ENCODE results near the gene SLC52A1.

The SLC52A1 gene

DNA sequence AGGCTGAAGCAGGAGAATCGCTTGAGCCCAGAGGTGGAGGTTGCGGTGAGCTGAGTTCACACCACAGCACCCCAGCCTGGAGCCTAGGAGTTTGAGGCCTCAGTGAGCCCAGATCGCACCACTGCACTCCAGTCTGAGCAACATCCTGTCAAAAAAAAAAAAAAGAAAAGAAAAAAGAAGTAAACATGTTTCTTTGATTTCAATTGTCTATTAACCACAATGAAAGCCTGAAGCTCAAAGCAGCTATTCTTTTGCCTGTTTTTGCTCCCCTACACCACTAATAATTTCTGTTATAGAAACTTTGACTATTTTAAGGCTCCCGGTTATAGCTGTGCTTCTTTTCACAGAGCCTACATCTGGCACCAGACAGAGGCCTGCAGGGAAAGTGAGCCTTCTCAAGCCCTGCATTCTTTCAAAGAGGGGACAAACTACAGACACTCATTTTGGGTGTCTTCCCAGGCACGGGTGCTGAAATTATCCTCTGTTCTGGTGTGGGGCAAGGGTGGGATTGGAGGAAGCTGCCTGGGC lies 14.2 kb upstream of the SLC52A1 start:
- H3K36me3 ChIP-seq (ENCODE audit: control insufficient read depth, insufficient read depth, low read length): no peaks in the 10 kb centered on the region
- H3K4me3 ChIP-seq (ENCODE audit: extremely low read depth, insufficient read depth, low read length, poor library complexity, severe bottlenecking): no peak overlapping the region
- H3K4me1 ChIP-seq (ENCODE audit: control insufficient read depth, insufficient read depth, low read length, poor library complexity, severe bottlenecking): no peaks in the 10 kb centered on the region
- 86 to 90% methylated on average over 2 to 3 of the region's 5 CpGs for WGBS, 2 experiments (ENCODE audit: insufficient coverage in 2 of 2)
- H3K9me3 ChIP-seq (ENCODE audit: control insufficient read depth, low read length): no peaks in the 10 kb centered on the region
- H3K27ac ChIP-seq (ENCODE audit: low read depth, low read length, severe bottlenecking): peak overlapping the region; percentile 74

DNA sequence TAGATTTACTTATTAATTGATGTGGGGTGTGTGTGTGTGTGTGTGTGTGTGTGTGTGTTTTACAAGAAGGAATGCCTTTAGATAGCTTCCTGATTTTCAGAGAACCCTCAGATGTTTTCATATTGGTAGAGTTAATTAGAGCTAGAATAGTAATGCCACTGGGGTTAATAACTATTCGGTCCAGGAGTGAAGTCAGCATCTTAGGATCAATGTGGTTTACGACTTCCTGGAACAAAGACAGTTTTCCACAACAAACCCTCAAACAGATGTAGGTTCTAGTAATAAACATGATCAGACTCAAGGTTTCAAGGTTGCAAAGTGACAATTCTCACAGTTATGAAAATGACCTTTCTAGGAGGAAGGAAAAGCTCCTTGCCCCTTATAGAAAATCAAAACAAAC lies 12.2 kb upstream of the SLC52A1 start:
- Histone ChIP-seq H3K4me1 (ENCODE audit: control insufficient read depth, insufficient read depth, low read length, poor library complexity, severe bottlenecking) (no peaks in the 10 kb centered on the region), H3K4me3 (ENCODE audit: extremely low read depth, insufficient read depth, low read length, poor library complexity, severe bottlenecking) (no peak overlapping the region), H3K36me3 (ENCODE audit: control insufficient read depth, insufficient read depth, low read length) (no peaks in the 10 kb centered on the region), H3K27ac (ENCODE audit: low read depth, low read length, severe bottlenecking) (no peak overlapping the region), H3K9me3 (ENCODE audit: control insufficient read depth, low read length) (no peaks in the 10 kb centered on the region)
- no CpG with 5 or more reads among the region's 2 CpGs for WGBS, 2 experiments (ENCODE audit: insufficient coverage in 2 of 2)

DNA sequence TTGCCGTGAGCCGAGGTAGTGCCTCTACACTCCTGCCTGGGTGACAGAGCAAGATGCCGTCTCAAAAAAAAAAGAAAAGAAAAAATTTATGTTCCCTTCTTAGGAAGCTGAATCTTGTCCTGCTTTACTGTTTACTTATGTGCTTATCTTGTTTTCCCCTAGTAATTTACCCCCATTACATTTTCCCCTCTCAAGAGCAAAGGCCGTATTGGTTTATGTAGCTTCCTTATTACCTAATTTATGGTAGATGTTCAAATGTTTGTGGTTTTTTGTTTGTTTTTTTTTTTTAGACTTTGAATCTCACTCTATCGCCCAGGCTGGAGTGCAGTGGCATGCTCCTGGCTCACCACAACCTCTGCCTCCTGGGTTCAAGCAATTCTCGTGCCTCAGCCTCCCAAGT lies 10.3 kb upstream of the SLC52A1 start:
- H3K4me1 ChIP-seq (ENCODE audit: control insufficient read depth, insufficient read depth, low read length, poor library complexity, severe bottlenecking): no peaks in the 10 kb centered on the region
- H3K27ac ChIP-seq (ENCODE audit: low read depth, low read length, severe bottlenecking): no peak overlapping the region
- H3K4me3 ChIP-seq (ENCODE audit: extremely low read depth, insufficient read depth, low read length, poor library complexity, severe bottlenecking): no peak overlapping the region
- H3K9me3 ChIP-seq (ENCODE audit: control insufficient read depth, low read length): peaks cover 2% of the 10 kb centered on the region
- H3K36me3 ChIP-seq (ENCODE audit: control insufficient read depth, insufficient read depth, low read length): no peaks in the 10 kb centered on the region
- WGBS, 2 experiments (ENCODE audit: insufficient coverage in 2 of 2): 77 to 97% methylated on average over 3 to 4 of the region's 6 CpGs

DNA sequence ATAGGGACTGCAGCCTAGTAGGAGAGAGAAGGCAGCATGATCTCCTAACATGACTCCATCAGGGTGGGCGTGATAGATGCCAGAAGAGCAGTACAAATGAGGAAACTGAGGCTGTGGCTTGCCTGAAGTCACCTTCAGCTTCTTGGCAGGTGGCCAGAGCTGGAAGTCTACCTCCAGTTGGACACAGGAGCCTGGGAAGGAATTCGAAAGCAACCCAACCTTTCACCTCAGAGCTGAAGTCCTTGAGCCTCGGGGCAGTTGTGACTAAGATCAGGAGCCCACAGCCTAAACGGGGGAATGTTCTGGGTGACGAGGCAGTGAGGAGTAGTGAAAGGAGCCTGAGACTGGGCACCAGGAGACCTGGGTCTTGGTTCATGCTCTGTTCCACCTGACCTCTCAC lies 9.4 kb upstream of the SLC52A1 start:
- WGBS, 2 experiments (ENCODE audit: insufficient coverage in 2 of 2): 92 to 96% methylated on average over 4 of the region's 5 CpGs
- Histone ChIP-seq H3K9me3 (ENCODE audit: control insufficient read depth, low read length) (peaks cover 5% of the 10 kb centered on the region), H3K4me3 (ENCODE audit: extremely low read depth, insufficient read depth, low read length, poor library complexity, severe bottlenecking) (no peak overlapping the region), H3K4me1 (ENCODE audit: control insufficient read depth, insufficient read depth, low read length, poor library complexity, severe bottlenecking) (no peaks in the 10 kb centered on the region), H3K36me3 (ENCODE audit: control insufficient read depth, insufficient read depth, low read length) (no peaks in the 10 kb centered on the region), H3K27ac (ENCODE audit: low read depth, low read length, severe bottlenecking) (no peak overlapping the region)

DNA sequence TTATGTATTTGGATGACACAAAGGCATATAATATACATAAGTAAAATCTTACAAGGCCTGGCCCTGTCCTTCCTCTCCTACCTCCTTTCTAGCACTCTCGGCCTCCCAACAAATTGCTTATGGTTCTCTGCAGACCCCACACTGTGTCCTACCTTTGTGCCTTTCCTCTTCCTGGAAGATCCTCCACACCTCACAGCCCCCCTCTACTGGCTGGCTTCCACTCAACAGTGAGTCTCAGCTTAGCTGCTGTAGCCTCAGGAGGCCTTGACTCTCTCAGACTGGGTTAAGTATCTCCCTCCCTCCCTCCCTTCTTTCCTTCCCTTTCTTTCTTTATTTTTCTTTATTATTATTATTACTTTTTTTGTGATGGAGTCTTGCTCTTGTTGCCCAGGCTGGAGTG lies 8.3 kb upstream of the SLC52A1 start:
- H3K27ac ChIP-seq (ENCODE audit: low read depth, low read length, severe bottlenecking): no peak overlapping the region
- H3K9me3 ChIP-seq (ENCODE audit: control insufficient read depth, low read length): peaks cover 5% of the 10 kb centered on the region
- WGBS, 2 experiments (ENCODE audit: insufficient coverage in 2 of 2): 88 to 90% methylated on average over 1 of the region's 1 CpG
- no peak overlapping the region for H3K4me3 ChIP-seq (ENCODE audit: extremely low read depth, insufficient read depth, low read length, poor library complexity, severe bottlenecking)
- H3K4me1 ChIP-seq (ENCODE audit: control insufficient read depth, insufficient read depth, low read length, poor library complexity, severe bottlenecking): no peaks in the 10 kb centered on the region
- H3K36me3 ChIP-seq (ENCODE audit: control insufficient read depth, insufficient read depth, low read length): no peaks in the 10 kb centered on the region

DNA sequence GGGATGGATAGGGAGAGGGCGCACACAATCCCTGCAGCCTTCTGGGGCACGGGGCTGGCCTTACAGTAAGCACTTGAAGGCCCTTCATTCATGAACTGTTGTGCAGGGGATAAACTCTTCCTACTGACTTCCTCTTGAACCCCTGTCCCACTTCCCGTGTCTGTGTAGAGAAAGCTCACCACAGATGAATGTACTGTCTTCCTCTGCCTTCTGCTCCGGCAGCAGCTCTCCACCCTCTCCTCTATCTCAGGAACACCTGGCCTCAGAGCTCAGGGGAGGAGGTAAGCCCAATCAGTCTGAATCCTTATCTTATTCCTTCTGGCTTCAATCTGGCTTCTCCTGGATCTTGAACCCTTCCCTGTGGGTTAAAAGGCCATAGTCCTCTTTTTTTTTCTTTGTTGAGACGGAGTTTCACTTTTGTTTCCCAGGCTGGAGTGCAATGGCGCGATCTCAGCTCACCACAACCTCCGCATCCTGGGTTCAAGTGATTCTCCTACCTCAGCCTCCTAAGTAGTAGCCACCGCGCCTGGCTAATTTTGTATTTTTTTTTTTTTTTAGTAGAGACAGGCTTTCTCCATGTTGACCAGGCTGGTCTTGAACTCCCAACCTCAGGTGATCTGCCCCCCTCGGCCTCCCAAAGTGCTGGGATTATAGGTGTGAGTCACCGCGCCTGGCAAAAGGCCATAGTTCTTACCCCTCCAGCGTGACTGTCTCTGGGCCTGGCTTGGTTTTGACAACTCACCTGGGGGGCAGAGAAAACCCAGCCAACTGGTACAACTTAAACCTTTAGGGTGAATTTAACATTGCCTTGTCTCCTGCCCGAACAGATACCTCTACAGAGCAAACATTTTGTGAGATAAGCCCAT lies 7.2 kb upstream of the SLC52A1 start:
- Histone ChIP-seq H3K4me3 (ENCODE audit: extremely low read depth, insufficient read depth, low read length, poor library complexity, severe bottlenecking) (no peak overlapping the region), H3K4me1 (ENCODE audit: control insufficient read depth, insufficient read depth, low read length, poor library complexity, severe bottlenecking) (no peaks in the 10 kb centered on the region), H3K27ac (ENCODE audit: low read depth, low read length, severe bottlenecking) (no peak overlapping the region), H3K9me3 (ENCODE audit: control insufficient read depth, low read length) (peaks cover 5% of the 10 kb centered on the region), H3K36me3 (ENCODE audit: control insufficient read depth, insufficient read depth, low read length) (no peaks in the 10 kb centered on the region)
- WGBS, 2 experiments (ENCODE audit: insufficient coverage in 2 of 2): 91 to 93% methylated on average over 8 to 12 of the region's 15 CpGs

DNA sequence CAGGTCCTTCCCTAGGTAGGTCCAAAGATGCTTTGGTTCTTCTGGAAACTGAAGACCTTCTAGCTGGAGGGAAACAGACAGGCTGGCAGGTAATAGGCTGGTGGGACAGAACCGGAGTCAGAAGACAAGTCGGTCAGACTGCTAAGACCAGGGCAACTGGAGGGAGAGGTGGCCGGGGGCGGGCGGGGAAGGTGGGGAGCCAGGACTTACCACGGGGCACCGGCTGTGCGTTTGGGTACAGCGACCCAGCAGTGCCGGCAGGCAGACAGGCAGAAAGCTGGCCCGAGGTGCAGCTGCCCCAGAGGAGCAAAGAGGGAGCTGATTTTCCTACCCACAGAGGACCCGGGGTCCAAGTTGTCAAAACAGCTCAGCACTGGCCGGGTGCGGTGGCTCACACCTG lies 575 bp downstream of the SLC52A1 start:
- Histone ChIP-seq H3K9me3 (ENCODE audit: control insufficient read depth, low read length) (no peaks in the 10 kb centered on the region), H3K27ac (ENCODE audit: low read depth, low read length, severe bottlenecking) (no peak overlapping the region), H3K4me3 (ENCODE audit: extremely low read depth, insufficient read depth, low read length, poor library complexity, severe bottlenecking) (no peak overlapping the region), H3K4me1 (ENCODE audit: control insufficient read depth, insufficient read depth, low read length, poor library complexity, severe bottlenecking) (no peaks in the 10 kb centered on the region), H3K36me3 (ENCODE audit: control insufficient read depth, insufficient read depth, low read length) (no peaks in the 10 kb centered on the region)
- WGBS, 2 experiments (ENCODE audit: insufficient coverage in 2 of 2): 77 to 94% methylated on average over 11 to 14 of the region's 14 CpGs

DNA sequence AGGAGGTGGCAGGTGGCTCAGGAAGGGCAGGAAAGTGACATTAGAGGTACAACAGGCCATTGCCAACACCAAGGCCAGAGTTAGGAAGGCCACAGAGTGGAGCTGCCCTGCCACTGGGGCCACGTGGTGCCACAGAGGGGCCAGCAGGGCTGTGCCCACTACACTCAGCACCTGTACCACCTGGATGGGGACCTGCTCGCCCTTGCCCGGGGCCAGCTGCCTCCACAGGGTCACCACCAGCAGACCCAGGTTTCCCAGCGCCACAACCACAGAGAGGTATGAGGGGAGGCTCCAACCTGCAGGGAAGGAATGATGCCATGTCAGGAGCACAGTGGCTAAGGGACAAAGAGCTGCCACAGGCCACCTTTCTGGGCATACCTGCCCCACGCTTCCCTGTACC lies 1.2 kb downstream of the SLC52A1 start:
- Histone ChIP-seq H3K27ac (ENCODE audit: low read depth, low read length, severe bottlenecking) (no peak overlapping the region), H3K36me3 (ENCODE audit: control insufficient read depth, insufficient read depth, low read length) (no peaks in the 10 kb centered on the region), H3K4me3 (ENCODE audit: extremely low read depth, insufficient read depth, low read length, poor library complexity, severe bottlenecking) (no peak overlapping the region), H3K4me1 (ENCODE audit: control insufficient read depth, insufficient read depth, low read length, poor library complexity, severe bottlenecking) (no peaks in the 10 kb centered on the region), H3K9me3 (ENCODE audit: control insufficient read depth, low read length) (no peaks in the 10 kb centered on the region)
- 93 to 100% methylated on average over 2 to 4 of the region's 5 CpGs for WGBS, 2 experiments (ENCODE audit: insufficient coverage in 2 of 2)

DNA sequence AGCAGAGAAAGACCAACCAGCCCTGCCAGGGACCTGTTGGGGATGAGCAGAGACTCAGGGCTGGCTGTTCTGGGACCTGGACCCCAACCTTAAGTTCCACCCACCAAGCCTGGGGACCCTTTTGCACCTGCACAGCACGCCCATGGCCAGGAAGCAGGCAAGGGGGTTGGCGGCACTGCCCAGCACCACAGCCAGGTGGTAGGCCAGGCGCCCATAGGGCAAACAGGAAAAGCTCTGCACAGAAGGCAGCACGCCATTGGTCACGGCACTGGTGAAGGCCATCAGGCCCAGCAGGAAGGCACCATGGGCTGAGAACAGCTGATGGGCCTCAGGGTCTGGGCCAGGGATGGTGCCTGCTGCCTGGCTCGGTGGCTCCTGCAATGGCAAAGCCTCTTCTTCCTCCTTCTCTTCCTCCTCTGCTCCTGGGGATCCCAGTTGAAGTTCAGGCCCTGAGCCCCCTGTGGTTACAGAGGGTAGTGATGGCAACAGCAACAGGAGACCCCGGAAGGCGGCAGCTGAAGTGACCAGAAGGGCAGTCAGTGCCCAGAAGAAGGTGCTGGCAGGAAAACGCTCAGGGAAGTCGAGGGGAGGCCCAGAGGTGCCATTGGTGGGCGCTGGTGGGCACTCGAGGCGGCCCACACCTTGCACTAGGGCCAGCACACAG lies 1.7 kb downstream of the SLC52A1 start:
- Histone ChIP-seq H3K4me3 (ENCODE audit: extremely low read depth, insufficient read depth, low read length, poor library complexity, severe bottlenecking) (no peak overlapping the region), H3K9me3 (ENCODE audit: control insufficient read depth, low read length) (no peaks in the 10 kb centered on the region), H3K4me1 (ENCODE audit: control insufficient read depth, insufficient read depth, low read length, poor library complexity, severe bottlenecking) (no peaks in the 10 kb centered on the region), H3K36me3 (ENCODE audit: control insufficient read depth, insufficient read depth, low read length) (no peaks in the 10 kb centered on the region), H3K27ac (ENCODE audit: low read depth, low read length, severe bottlenecking) (no peak overlapping the region)
- 88 to 92% methylated on average over 12 of the region's 13 CpGs for WGBS, 2 experiments (ENCODE audit: insufficient coverage in 2 of 2)

DNA sequence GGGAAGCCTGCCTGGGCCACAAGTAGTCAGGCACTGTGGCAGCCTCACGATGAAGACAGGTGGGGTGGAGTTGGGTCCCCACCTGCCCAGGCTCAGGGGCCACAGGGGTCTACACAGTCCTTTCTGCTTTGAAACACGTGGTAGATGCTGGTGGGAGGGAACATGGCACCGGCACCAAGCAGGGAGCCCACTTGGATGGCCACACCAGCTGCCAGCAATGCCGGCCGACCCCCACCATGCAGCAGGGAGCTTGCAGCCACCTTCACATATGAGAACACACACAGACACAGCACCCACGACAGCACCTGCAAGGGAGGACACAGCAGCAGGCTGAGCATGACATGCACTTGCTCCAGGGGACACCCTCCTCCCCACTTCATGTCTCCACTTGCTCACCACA lies 2.4 kb downstream of the SLC52A1 start:
- H3K36me3 ChIP-seq (ENCODE audit: control insufficient read depth, insufficient read depth, low read length): no peaks in the 10 kb centered on the region
- no peaks in the 10 kb centered on the region for H3K4me1 ChIP-seq (ENCODE audit: control insufficient read depth, insufficient read depth, low read length, poor library complexity, severe bottlenecking)
- WGBS, 2 experiments (ENCODE audit: insufficient coverage in 2 of 2): 100% methylated on average over 3 of the region's 6 CpGs
- H3K4me3 ChIP-seq (ENCODE audit: extremely low read depth, insufficient read depth, low read length, poor library complexity, severe bottlenecking): no peak overlapping the region
- no peak overlapping the region for H3K27ac ChIP-seq (ENCODE audit: low read depth, low read length, severe bottlenecking)
- no peaks in the 10 kb centered on the region for H3K9me3 ChIP-seq (ENCODE audit: control insufficient read depth, low read length)

Data from mesodermal cell (in vitro differentiated cells).